Hepatocyte (in vitro differentiated cells): ENCODE data around the gene TCF4. TPM values are rescaled to one million over a fixed set of nuclear protein-coding genes. Genes with fewer than 3 reads are reported as not detected.

ENCODE experiments used
- DNase-seq: peaks from one replicate; pipeline ENCODE4 v3.0.0-alpha.2; 2016; ENCODE audit warnings: low spot score
- H2AFZ ChIP-seq: fragments of 200-600 bp; sonication (generic); 2 replicates; pipeline ENCODE4 v1.6.0; 2016; ENCODE audit warnings: antibody characterized with exemption, mild to moderate bottlenecking
- H3K27ac ChIP-seq: fragments of 200-600 bp; sonication (generic); 2 replicates; pipeline ENCODE4 v1.5.1; 2016; ENCODE audit warnings: mild to moderate bottlenecking
- H3K27me3 ChIP-seq: fragments of 200-600 bp; sonication (generic); 2 replicates; pipeline ENCODE4 v1.6.1; 2016
- H3K36me3 ChIP-seq: fragments of 200-600 bp; sonication (generic); replicated peaks from 2 replicates; pipeline ENCODE4 v1.5.1; 2016; ENCODE audit warnings: low read depth; ENCODE audit not compliant: insufficient read depth
- H3K4me1 ChIP-seq: fragments of 200-600 bp; sonication (generic); 2 replicates; pipeline ENCODE4 v1.5.1; 2016; ENCODE audit warnings: mild to moderate bottlenecking, moderate library complexity; ENCODE audit not compliant: insufficient read depth
- H3K4me2 ChIP-seq: fragments of 200-600 bp; sonication (generic); 2 replicates; pipeline ENCODE4 v1.6.0; 2016
- H3K4me3 ChIP-seq: fragments of 200-600 bp; sonication (generic); 2 replicates; pipeline ENCODE4 v1.5.1; 2016; ENCODE audit warnings: mild to moderate bottlenecking
- H3K79me2 ChIP-seq: fragments of 200-600 bp; sonication (generic); 2 replicates; pipeline ENCODE4 v1.6.0; 2017; ENCODE audit warnings: mild to moderate bottlenecking
- H3K9me2 ChIP-seq: fragments of 200-600 bp; sonication (generic); replicated peaks from 2 replicates; pipeline ENCODE4 v1.6.0; 2017; ENCODE audit warnings: mild to moderate bottlenecking; ENCODE audit not compliant: insufficient read depth
- H3K9me3 ChIP-seq: fragments of 200-600 bp; sonication (generic); 2 replicates; pipeline ENCODE4 v1.5.1; 2016; ENCODE audit warnings: low read depth, mild to moderate bottlenecking
- H4K20me1 ChIP-seq: fragments of 200-600 bp; sonication (generic); 2 replicates; pipeline ENCODE4 v1.6.0; 2016; ENCODE audit warnings: mild to moderate bottlenecking; ENCODE audit not compliant: insufficient read depth, poor library complexity, severe bottlenecking
- CTCF ChIP-seq: fragments of 200-600 bp; sonication (generic); IDR thresholded peaks from 2 replicates; pipeline ENCODE4 v1.5.1; 2016; ENCODE audit warnings: antibody characterized with exemption, mild to moderate bottlenecking; ENCODE audit not compliant: poor library complexity
- EZH2 ChIP-seq: fragments of 200-600 bp; sonication (generic); IDR thresholded peaks from 2 replicates; pipeline ENCODE4 v1.6.1; 2016; ENCODE audit warnings: antibody characterized with exemption, mild to moderate bottlenecking, borderline replicate concordance
- EZH2phosphoT487 ChIP-seq: fragments of 200-600 bp; sonication (generic); IDR thresholded peaks from one replicate; pipeline ENCODE4 v1.6.1; 2018; ENCODE audit warnings: antibody characterized with exemption, mild to moderate bottlenecking, low read depth, moderate library complexity; ENCODE audit not compliant: unreplicated experiment, severe bottlenecking
- WGBS: methylation state at CpG from one replicate; pipeline ENCODE4 v1.1.6; 2016; ENCODE audit warnings: low lambda C conversion rate; ENCODE audit errors: missing lambda C conversion rate; 5-methylcytosine and 5-hydroxymethylcytosine counted together
- polyA plus RNA-seq: library from polyadenylated mRNA; unstranded; fragments of >200 nt; fragmentation: Nextera tagmentation; extraction: Ambion mirVana; gene quantifications from 2 replicates; pipeline ENCODE4 v1.2.1, GENCODE V29; 2016
- total RNA-seq: library from RNA; depleted of rRNA; stranded (reverse); fragments of >200 nt; gene quantifications from 2 replicates; pipeline ENCODE4 v1.2.3, GENCODE V29; 2014

The TCF4 gene
- total and polyA plus RNA-seq, 2 experiments from 2014 or later, result 40.5 to 65.2 TPM

GRCh38 chr18:55199291-55199963 is 388.6 kb downstream of the TCF4 start:
- Histone ChIP-seq H3K27me3 (no peaks in the 10 kb centered on the region), H3K79me2 (no peaks in the 10 kb centered on the region), H3K4me1 (no peaks in the 10 kb centered on the region), H4K20me1 (no peaks in the 10 kb centered on the region), H3K4me3 (no peak overlapping the region), H3K36me3 (no peaks in the 10 kb centered on the region), H3K9me3 (no peaks in the 10 kb centered on the region), H3K4me2 (no peak overlapping the region), H3K9me2 (no peaks in the 10 kb centered on the region), H3K27ac (no peak overlapping the region), H2AFZ (no peak overlapping the region)
- 71% methylated on average over 7 of the region's 7 CpGs for WGBS
- no peak for DNase-seq
- TF ChIP-seq CTCF, result no peak
- no peak for TF ChIP-seq EZH2phosphoT487
- TF ChIP-seq EZH2, result no peak

GRCh38 chr18:55195863-55196262 is 392.1 kb downstream of the TCF4 start:
- Histone ChIP-seq H3K36me3 (no peaks in the 10 kb centered on the region), H3K4me3 (no peak overlapping the region), H3K27me3 (no peaks in the 10 kb centered on the region), H3K79me2 (no peaks in the 10 kb centered on the region), H2AFZ (no peak overlapping the region), H3K9me3 (no peaks in the 10 kb centered on the region), H4K20me1 (no peaks in the 10 kb centered on the region), H3K4me2 (no peak overlapping the region), H3K4me1 (no peaks in the 10 kb centered on the region), H3K9me2 (no peaks in the 10 kb centered on the region), H3K27ac (no peak overlapping the region)
- TF ChIP-seq EZH2 (no peak), CTCF (no peak), EZH2phosphoT487 (no peak)
- DNase-seq, result no peak

- 27% methylated on average over 3 of the region's 3 CpGs for WGBS
- DNase-seq, result peak; percentile 26
- no peak overlapping the region for H3K4me2 ChIP-seq
These were observed 398.0 kb downstream of the TCF4 start for GRCh38 chr18:55189972-55190371.

More at GRCh38 chr18:55189972-55190371, 398.0 kb downstream of the TCF4 start:
- Histone ChIP-seq H3K27ac (no peak overlapping the region), H3K9me3 (no peaks in the 10 kb centered on the region), H3K79me2 (no peaks in the 10 kb centered on the region), H4K20me1 (no peaks in the 10 kb centered on the region), H3K4me1 (peaks cover 4% of the 10 kb centered on the region), H3K36me3 (no peaks in the 10 kb centered on the region), H3K9me2 (no peaks in the 10 kb centered on the region), H3K4me3 (no peak overlapping the region), H3K27me3 (no peaks in the 10 kb centered on the region), H2AFZ (no peak overlapping the region)
- TF ChIP-seq CTCF, result no peak
- no peak for TF ChIP-seq EZH2
- no peak for TF ChIP-seq EZH2phosphoT487
